ENCODE measurements around the gene RUNDC3A.

DNA sequence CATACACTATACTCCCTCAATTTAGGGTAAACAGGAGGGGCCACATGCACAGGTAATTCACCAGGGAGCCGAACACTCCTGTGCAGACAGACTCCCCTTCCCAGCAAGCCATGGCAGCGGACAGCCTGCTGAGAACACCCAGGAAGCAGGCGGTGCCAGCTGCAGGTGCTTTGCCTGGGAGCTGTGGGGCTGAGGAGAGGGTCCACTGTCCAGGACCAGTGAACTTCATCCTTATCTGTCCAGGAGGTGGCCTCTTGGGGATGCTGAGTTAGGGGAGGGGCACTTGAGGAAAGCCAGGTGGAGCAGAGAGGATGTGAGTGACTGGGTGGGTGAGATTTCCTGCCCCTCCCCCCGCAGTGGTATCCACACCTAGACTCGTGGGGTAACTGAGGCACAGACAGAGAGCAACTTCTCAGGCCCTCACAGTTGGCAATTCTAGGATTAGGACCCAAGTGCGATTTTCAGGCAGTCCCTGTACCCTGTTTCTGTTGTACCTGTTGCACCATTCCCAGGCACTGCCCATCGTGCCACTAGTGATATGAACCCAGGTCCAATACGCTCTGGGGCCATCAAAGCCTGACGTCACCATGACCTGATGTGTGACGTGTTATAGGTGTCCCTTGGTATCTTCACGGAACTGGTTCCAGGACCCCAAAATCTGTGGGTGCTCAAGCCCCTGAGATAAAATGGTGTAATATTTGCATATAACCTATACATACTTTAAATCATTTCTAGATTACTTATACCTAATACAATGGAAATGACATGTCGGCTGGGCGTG is 37.9 kb downstream of the RUNDC3A start:
- no peak for TF ChIP-seq EZH2 (IDR thresholded peaks at IDR 0.05; ENCODE audit: borderline replicate concordance, low read length)
- TF ChIP-seq, protein P1, sequence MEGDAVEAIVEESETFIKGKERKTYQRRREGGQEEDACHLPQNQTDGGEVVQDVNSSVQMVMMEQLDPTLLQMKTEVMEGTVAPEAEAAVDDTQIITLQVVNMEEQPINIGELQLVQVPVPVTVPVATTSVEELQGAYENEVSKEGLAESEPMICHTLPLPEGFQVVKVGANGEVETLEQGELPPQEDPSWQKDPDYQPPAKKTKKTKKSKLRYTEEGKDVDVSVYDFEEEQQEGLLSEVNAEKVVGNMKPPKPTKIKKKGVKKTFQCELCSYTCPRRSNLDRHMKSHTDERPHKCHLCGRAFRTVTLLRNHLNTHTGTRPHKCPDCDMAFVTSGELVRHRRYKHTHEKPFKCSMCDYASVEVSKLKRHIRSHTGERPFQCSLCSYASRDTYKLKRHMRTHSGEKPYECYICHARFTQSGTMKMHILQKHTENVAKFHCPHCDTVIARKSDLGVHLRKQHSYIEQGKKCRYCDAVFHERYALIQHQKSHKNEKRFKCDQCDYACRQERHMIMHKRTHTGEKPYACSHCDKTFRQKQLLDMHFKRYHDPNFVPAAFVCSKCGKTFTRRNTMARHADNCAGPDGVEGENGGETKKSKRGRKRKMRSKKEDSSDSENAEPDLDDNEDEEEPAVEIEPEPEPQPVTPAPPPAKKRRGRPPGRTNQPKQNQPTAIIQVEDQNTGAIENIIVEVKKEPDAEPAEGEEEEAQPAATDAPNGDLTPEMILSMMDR (conservative IDR thresholded peaks at IDR 0.05 in 1 of 2, IDR thresholded peaks at IDR 0.05 in 1 of 2; ENCODE audit: extremely low read depth in 1 of 2, insufficient read depth in 1 of 2, low read depth in 1 of 2, low read length in 2 of 2), result no peak
